ENCODE measurements around the gene RDH14.

The RDH14 gene

DNA sequence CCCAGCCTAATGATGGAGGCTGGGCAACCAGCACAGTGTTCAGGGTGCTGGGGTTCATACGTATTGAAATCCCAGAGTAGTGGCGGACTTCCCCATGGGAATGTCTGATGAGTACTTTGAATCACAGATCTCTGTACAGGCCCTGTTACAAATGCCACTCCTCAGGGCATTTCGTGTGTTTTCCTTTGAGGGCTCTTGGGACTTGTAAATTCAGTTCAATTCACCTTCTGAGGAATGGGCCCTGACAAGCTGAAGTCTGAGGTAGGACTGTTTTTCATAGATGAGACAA, 288 bp upstream of the RDH14 start:
- no peak for DNase-seq

DNA sequence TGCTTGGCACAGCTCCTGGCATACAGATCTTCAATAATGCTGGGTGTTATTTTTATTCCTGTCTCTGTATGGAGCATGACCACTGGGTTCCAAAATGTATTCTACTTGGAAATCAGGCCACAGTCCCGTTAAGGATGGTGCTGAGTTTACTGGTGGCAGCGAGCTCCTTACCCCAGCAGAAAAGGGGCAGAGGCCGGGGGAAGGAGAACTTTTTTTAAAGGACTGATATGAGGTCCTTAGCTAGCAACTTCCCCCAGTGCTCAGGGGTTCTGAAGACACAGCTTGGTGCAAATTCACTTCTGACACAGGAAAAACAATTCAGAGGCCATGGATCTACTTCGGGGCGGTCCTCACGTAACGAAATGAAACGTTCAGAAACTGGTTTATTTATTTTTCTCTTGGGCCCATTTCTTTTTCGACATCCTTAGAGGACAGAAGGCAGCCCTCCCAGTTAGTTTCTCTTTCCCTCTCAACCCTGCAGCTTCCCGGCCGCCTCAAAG, 872 bp downstream of the RDH14 start:
- DNase-seq = no peak

DNA sequence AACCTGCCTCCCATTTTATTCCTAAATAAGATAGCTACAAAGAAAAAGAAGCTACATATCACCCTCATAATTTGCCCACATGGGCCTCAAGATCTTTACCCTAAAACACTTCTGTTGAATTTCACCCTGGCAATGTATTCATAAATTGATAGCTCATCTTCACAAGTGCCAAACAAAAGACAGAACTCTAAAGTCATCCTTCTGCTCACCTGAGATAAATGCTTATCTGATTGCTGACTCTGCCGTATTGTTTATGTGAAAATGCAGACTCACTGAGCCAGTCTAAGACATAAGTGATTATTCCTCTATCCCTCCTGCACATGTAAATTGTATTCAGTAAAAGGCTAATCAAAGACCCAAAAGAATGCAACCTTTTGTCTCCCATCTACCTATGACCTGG, 2.0 kb downstream of the RDH14 start:
- no peak for DNase-seq

GRCh38 chr2:18557121-18557520, 3.3 kb downstream of the RDH14 start:
- DNase-seq = no peak

DNA sequence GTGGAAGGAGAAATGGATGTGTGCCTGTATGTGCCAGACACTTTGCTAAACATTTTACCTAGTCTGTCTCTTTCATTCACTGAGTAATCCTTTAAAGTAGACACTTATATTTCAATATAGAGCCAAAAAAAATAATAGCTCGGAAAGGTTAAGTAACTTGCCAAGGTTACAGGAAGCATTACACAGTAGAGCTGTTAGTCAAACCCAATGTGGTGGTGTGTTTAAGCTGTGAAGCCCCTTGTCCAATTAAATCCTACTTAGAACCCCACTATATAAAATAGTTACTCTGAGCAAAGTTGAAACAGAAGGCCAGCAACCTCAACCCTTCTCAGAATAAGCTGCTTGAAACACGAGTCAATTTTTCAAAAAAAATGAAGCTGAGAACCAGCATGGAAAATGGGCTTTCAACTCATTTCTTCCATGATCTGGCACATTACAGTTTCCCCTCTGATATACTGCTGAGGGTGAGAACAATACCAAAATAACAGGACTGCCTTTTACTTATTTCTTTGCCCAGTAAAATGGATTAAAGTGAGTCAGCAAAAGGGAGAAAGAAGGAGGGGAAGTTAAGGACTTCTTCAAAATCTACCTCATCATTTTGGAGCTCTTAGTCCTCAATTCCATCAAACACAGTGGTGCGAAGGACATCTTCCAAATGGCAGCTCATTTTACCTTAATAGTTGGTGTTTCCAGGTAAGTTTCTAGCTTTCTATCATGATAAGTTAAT, 7.9 kb downstream of the RDH14 start:
- DNase-seq = no peak

- no peak for DNase-seq
Observed at GRCh38 chr2:18551623-18552022, 8.8 kb downstream of the RDH14 start.

- DNase-seq = no peak
Observed at GRCh38 chr2:18551169-18551568, 9.3 kb downstream of the RDH14 start.

GRCh38 chr2:18550433-18550832, 10.0 kb downstream of the RDH14 start:
- no peak for DNase-seq

GRCh38 chr2:18549083-18549482, 11.4 kb downstream of the RDH14 start:
- no peak for DNase-seq

DNA sequence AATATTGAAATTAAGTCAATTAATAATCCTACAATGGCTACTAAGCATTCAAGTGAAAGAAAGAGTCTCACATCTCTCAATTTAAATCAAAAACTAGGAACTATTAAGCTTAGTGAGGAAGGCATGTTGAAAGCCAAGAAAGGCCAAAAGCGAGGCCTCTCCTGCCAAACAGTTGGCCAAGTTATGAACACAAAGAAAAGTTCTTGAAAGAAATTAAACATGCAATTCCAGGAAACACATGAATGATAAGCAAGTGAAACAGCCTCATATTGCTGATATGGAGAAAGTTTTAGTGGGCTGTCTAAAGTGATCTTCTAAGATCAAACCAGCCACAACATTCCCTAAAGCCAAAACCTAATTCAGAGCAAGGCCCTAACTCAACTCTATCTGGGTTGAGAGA, 11.8 kb downstream of the RDH14 start:
- DNase-seq = no peak

- DNase-seq = no peak
Observed at GRCh38 chr2:18546567-18546966, 13.9 kb downstream of the RDH14 start.

DNA sequence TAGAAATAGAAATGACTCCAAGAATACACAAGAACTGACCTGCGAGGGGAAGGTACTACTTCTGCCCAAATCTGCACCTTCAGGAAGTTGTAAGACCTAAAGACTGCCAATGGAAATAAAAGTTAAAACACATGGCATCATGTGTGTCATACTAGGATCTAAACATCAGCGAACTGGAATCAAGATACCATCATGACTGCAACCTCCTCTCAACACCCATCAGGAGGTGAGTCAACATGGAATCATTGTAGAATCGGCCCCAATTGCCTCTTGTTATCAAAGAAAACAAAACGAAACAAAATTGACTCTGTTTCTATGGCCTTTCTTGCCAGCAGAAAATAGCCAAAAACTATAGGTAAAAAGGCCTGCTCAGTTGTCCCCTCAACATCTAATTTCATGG, 15.1 kb downstream of the RDH14 start:
- DNase-seq = no peak

DNA sequence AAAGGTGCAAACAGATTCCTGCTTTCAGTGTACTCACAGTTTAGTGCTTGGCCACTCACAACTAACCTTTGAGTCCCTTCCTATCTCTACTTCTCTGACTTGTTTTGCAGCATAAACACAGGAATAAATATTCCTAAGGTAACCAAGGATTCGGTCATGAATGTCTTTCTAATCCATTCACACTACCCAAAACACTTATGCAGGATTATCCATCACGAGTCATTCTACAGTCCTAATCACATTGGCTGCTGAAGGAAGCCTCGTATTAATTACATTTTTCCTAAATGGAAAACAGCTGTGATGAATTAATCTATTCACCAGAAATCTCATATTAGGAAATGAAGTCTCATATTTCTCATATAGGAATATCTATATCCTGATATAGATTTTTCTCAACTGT, 16.3 kb downstream of the RDH14 start:
- DNase-seq = no peak

DNA sequence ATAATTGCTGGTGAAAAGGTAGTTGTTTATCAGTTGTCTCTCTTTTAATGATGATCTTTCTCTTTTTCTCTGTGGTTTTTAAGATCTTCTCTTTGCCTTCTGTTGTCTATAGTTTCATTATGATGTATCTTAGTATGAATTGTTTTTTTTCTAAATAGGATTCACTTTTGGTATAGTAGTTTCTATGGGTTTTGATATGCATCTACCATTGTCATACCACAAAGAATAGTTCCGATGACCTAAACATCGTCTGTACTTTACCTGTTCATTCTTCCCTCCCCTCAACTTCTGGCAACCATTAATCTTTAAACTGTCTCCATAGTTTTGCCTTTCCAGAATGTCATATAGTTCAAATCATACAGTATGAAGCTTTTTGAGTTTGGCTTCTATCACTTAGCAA, 19.6 kb downstream of the RDH14 start:
- DNase-seq = no peak

GRCh38 chr2:18536697-18537096, 23.8 kb downstream of the RDH14 start:
- no peak for DNase-seq

GRCh38 chr2:18536100-18536499, 24.4 kb downstream of the RDH14 start:
- DNase-seq = no peak

- DNase-seq = no peak
Observed at GRCh38 chr2:18531194-18531593, 29.3 kb downstream of the RDH14 start.

DNA sequence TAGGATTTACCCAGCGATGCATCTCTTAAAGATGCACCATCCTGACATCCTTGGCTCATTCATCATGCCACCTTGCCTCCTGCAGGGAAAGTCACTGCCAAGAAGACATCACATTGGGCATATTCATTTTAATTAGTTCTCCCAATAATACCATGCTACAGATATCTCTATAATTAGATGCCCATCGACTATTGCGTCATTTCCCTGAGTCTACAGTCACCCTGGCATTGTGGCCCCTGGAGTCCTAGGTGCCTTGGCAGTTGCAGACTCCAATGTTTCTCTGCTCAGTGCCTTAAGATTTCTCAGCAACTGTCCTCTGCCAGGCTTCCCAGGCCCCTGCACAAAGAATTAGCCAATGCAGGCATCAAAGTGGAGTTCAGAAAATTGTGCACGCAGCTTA, 32.6 kb downstream of the RDH14 start:
- no peak for DNase-seq

GRCh38 chr2:18527326-18527725, 33.1 kb downstream of the RDH14 start:
- no peak for DNase-seq

DNA sequence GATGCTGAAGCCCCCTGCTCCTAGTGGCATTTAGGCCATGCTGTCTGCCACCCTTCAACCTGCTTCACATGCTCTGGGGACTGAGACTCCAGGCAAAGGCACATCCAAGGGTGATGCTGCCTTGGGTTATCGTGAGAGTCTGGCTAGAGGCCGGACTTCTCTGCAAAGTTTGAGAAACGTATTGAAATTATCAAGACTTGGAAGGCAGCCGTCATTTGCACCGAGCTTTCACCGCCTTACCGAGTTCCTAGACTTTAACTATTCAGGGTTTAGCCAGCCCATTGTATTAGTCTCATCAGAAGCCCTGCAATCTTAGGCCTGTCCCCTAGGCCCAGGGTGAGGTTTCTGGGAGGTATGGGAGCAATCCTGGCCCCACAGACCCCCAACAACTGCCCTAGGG, 34.0 kb downstream of the RDH14 start:
- no peak for DNase-seq

- DNase-seq = no peak
Observed at GRCh38 chr2:18525852-18526251, 34.6 kb downstream of the RDH14 start.

GRCh38 chr2:18525236-18525635, 35.2 kb downstream of the RDH14 start:
- no peak for DNase-seq

- DNase-seq = no peak
Observed at GRCh38 chr2:18522484-18523146, 37.8 kb downstream of the RDH14 start.
